HAP-1 (cell line): ENCODE data around the gene TADA2A.

Experiments
- DNase-seq, 2 experiments: peaks; one replicate each; pipeline ENCODE4 v3.0.0-alpha.2; 2016 to 2020; ENCODE audit warnings: low spot score in 2 of 2
- H3K27me3 ChIP-seq: fragments of 250-450 bp; sonication (Bioruptor Pico); 2 replicates; pipeline ENCODE4 v1.5.1; 2020; ENCODE audit warnings: low read depth, mild to moderate bottlenecking, moderate library complexity
- H3K36me3 ChIP-seq: fragments of 250-450 bp; sonication (Bioruptor Pico); replicated peaks from 2 replicates; pipeline ENCODE4 v1.5.1; 2020; ENCODE audit warnings: mild to moderate bottlenecking
- H3K4me1 ChIP-seq: fragments of 250-450 bp; sonication (Bioruptor Pico); 2 replicates; pipeline ENCODE4 v1.5.1; 2020; ENCODE audit warnings: mild to moderate bottlenecking
- H3K4me3 ChIP-seq: fragments of 250-450 bp; sonication (Bioruptor Pico); 2 replicates; pipeline ENCODE4 v1.5.1; 2020; ENCODE audit warnings: mild to moderate bottlenecking, moderate library complexity
- H3K9me3 ChIP-seq: fragments of 250-450 bp; sonication (Bioruptor Pico); 2 replicates; pipeline ENCODE4 v1.5.1; 2020; ENCODE audit warnings: mild to moderate bottlenecking, moderate library complexity
- in situ Hi-C: fragments of 300-500 bp; cut with MboI; formaldehyde crosslinking; loops from 3 replicates; pipeline ENCODE4 v1.14.3; 2020; ENCODE audit warnings: low sequenced_read_pairs, inconsistent platforms, mixed read lengths

Gene TADA2A

GRCh38 chr17:37519251-37519985, 112.7 kb downstream of the TADA2A start:
- no peak for DNase-seq
- no peaks in the 10 kb centered on the region for H3K27me3 ChIP-seq
- H3K4me3 ChIP-seq, result no peak overlapping the region
- peaks cover 11% of the 10 kb centered on the region for H3K36me3 ChIP-seq
- in situ Hi-C loops, result no loop called here
- peaks cover 6% of the 10 kb centered on the region for H3K4me1 ChIP-seq
- no peaks in the 10 kb centered on the region for H3K9me3 ChIP-seq

DNA sequence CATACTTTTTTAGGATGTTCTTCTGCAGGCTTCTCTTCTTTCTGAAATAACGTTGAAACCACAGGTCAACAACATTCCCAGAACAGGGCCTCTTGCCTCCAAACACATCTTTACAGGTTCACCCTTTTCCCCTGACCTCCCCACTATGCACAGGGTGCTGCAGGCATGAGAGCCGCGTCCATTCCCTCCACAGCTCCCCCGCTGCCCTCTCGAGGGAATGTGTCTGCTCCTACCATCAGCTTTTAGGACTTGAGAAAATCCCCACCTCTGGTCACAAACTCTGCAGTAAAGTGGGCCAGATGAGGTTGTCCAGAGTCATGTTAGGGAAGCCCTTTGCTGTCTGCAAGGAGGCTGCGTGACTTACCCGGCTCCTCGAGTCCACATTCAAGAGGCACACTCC, 113.5 kb downstream of the TADA2A start:
- Histone ChIP-seq H3K9me3 (no peaks in the 10 kb centered on the region), H3K4me3 (no peak overlapping the region), H3K36me3 (peaks cover 11% of the 10 kb centered on the region), H3K27me3 (no peaks in the 10 kb centered on the region), H3K4me1 (peaks cover 6% of the 10 kb centered on the region)
- in situ Hi-C loops, result no loop called here
- DNase-seq, result no peak

GRCh38 chr17:37521821-37522220, 115.1 kb downstream of the TADA2A start:
- Histone ChIP-seq H3K9me3 (no peaks in the 10 kb centered on the region), H3K36me3 (peaks cover 11% of the 10 kb centered on the region), H3K27me3 (no peaks in the 10 kb centered on the region), H3K4me1 (no peaks in the 10 kb centered on the region), H3K4me3 (no peak overlapping the region)
- DNase-seq, result no peak
- in situ Hi-C loops, result no loop called here

GRCh38 chr17:37523715-37524219, 117.1 kb downstream of the TADA2A start:
- H3K9me3 ChIP-seq, result no peaks in the 10 kb centered on the region
- peaks cover 4% of the 10 kb centered on the region for H3K36me3 ChIP-seq
- no peaks in the 10 kb centered on the region for H3K4me1 ChIP-seq
- in situ Hi-C loops, result no loop called here
- H3K27me3 ChIP-seq, result no peaks in the 10 kb centered on the region
- no peak overlapping the region for H3K4me3 ChIP-seq
- DNase-seq, result no peak

DNA sequence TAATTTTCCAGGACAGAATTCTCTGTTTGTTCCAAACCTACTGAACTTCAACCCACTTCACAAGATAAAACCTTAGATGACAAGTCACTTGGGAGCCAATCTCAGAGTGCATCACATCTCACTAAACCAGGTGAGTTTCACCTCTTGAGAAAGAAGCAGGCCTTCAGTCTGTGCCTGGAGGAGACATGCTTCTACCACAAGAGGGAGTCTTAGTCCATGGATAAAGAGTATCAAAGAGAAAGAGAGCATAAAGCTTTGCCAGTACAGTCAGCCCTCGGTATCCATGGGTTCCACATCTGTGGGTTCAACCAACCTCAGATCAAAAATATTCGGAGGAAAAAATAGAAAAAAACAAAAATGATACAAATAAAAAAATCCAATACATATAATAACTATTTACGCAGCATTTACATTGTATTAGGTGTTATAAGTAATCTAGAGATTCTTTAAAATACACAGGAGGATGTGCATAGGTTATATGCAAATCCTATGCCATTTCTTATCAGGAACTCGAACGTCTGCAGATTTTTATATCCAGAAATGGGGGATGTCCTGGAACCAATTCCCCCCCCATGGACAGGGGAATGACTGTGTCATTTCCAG, 120.7 kb downstream of the TADA2A start:
- DNase-seq, result peak; percentile 48 to 73
- no peaks in the 10 kb centered on the region for H3K27me3 ChIP-seq
- no peaks in the 10 kb centered on the region for H3K9me3 ChIP-seq
- H3K4me1 ChIP-seq, result no peaks in the 10 kb centered on the region
- in situ Hi-C loops, result no loop called here
- peaks cover 6% of the 10 kb centered on the region; the same call in 1 of the 2 replicates for H3K36me3 ChIP-seq
- no peak overlapping the region for H3K4me3 ChIP-seq
